Fibroblast of peridontal ligament (primary cell): ENCODE measurements around the gene FBXL17.
"Not testable (repeated sequence)": the region's sequence is repeated elsewhere in the genome, so short reads cannot be mapped to it uniquely, and the experiment has no call there.

Experiments
- DNase-seq: peaks from one replicate; pipeline ENCODE4 v3.0.0-alpha.2; 2010; ENCODE audit errors: extremely low read depth

FBXL17 gene

DNA sequence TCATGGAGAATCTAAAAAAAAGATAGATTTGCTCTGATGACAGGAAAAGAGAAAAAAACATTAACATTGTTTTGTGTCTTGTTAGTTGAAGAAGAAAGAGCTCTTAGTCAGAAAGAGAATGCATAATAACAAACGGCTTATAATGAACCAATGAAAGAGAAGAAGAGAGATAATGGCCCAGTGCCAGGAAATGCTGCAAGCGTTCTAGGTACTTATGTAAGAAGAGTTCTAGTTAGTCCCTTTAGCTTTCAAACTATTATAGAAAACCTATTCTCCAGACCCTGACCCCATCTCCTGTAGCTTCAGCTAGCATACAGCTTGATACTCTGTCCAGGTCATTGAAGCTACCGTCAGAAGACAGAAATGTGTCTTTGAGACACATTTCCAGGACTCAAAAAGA lies 70.2 kb downstream of the FBXL17 start:
- DNase-seq, result no peak

DNA sequence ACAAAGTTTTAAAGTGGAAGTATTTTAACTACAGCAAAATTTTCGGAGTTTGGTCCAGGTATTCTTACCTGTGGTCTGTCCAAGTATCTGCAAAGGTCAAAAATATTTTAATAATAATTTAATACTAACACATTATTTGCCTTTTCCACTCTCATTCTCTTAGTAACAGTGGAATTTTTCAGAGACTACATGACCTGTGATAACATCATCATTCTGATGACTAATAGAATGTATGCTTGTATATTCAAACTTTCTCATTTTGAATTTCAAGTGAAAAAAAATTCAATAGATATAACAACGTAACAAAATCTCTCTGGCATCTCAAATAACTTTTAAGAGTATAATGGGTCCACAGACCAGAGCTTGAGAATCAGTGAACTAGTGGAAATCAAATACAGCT lies 78.3 kb downstream of the FBXL17 start:
- no peak for DNase-seq

GRCh38 chr5:108303086-108303485 lies 78.8 kb downstream of the FBXL17 start:
- DNase-seq, result no peak

DNA sequence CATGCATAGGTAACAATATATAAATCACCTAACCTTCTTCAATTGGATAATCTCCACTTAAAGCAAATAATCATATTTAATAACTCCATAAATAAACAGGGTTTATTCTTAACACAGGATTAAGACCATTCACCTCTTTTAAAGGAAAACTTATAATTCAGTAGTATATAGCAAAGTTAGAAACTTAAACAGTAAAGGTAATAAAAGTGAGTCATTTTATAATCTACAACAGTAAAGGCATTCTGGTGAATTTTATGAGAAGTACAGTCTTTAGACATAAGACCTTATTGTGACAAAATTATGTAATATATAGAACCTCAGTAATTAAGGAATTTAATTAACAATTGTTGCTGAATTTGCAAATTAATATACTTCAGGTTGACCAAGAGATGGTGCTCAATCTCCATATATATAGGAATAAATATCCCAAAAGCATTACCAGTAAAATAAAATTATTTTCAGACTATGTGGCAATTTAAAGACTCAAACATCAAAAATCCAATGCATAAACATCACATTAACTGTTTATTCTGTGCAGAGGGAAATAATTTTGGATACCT lies 84.8 kb downstream of the FBXL17 start:
- DNase-seq, result no peak

DNA sequence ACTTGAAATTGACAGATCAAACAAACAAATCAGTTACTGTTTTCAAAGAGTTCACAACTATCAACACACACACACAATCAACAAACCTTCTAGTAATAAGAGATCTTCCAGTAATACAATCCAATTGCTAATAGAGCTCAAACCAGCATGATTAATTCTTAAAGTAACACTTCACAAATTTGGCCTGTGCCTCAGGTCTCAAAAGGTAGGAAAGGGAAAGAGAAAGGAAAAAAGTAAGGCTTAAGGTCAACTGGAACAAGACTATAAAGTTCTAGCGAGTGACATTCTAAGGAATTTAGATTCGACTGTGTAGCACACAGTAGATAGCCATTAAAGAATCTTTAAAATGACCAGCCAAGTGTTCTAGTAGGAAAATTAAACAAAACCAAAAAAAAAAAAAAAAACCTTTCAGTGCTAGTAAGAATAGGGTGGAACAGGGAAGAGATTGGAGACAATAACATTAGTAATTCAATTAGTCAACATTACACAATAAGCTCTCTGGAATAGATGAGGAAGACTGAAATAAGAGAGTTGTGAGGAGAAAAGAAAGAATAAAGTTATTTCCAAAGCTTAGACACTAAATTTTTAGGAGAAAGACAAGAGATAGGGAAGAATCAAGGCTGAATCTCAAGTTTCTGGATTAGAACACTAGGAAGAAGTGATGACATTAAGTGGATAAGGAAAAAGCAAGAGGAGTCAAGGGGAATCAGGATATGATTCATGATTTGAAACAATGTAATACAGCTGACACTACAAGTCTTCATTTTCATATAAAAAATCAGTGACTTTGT lies 86.1 kb downstream of the FBXL17 start:
- DNase-seq, result peak; percentile 29

DNA sequence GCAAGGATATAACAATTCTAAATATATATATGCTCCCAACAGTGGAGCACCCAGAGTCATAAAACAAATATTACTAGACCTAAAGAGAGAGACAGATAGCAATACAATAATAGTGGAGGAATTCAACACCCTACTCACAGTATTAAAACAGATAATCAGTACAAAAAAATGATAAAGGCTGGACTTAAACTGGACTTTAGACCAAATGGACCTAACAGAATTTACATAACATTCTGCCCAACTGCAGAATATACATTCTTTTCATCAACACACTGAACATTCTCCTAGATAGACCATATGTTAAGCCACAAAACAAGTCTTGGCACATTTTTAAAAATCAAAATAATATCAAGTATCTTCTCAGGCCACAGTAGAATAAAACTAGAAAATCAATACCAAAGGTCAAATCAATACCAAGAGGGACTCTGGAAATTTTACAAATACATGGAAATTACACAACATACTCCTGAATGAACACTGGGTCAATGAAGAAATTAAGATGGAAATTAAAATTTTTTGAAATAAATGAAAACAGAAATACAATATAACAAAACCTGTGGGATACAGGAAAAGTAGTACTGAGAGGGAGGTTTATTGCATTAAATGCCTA lies 100.8 kb downstream of the FBXL17 start:
- DNase-seq, result no peak

- DNase-seq, result no peak
Measured at GRCh38 chr5:108280248-108280647, 101.7 kb downstream of the FBXL17 start.

DNA sequence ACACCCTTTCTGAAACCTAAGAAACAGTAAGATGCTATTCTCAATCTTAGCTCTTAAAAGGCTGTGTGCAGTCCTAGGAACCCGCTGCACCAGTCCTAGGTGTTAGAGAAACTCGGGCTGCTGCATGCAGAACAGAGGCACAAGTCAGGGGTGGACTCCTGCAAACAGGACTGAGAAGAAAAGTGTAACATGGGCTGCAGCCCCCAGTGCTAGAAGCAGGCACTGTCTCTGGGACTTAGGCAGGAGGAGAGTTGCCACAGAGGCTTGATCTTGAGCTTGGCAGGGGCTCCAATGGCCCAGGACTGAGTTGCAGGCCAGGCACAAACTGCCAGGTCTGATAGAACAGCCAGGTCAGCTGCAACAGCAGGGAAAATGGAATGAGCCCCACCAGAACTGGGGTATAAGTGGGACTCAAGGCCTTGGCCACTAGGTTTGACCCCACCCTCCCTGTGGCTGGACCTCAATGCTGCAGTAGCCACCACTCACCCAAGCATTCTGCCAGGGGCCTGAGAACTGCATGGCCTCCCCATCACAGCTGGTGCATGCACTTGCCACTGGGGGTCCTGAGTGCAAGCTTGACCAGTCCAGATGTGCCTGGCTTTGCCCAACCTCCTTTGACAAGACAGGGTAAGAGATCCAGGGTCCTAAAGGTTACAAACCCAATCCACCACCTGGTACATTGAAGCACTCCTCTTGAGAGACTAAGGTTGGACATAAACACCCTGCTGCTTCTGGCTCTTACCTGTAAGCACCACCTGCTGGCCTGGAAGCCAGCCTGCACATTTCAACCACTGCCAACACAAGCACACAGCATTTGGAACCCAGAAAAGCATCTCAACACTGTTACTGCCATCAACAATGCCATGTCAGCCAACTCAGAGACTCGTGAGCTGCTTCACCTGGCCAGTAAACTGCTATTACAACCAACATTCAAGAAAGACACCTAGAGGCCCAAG lies 103.3 kb downstream of the FBXL17 start:
- no peak for DNase-seq

GRCh38 chr5:108276187-108277050 lies 105.5 kb downstream of the FBXL17 start:
- no peak for DNase-seq

- not testable (repeated sequence) for DNase-seq
Measured at GRCh38 chr5:108274080-108274479, 107.8 kb downstream of the FBXL17 start.

DNA sequence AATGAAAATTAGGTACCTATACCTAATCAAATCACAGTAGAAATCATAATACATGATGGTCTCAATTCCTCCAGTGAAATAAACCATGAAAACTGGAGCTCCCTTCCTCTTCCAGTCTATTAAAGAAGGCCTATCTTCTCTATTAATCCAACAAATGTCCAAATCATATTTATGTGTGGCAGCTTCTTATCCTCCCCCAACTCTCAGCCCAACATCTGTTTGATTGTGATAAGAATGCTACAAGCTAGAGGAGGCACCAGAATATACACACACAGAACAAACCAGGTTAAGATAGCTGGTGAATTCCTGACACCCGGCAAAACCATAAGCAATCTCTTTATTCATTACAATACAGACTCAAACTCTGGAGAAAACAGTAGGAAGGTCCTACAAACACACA lies 110.8 kb downstream of the FBXL17 start:
- no peak for DNase-seq

- peak; percentile 11 for DNase-seq
Measured at GRCh38 chr5:108266242-108266641, 115.7 kb downstream of the FBXL17 start.

DNA sequence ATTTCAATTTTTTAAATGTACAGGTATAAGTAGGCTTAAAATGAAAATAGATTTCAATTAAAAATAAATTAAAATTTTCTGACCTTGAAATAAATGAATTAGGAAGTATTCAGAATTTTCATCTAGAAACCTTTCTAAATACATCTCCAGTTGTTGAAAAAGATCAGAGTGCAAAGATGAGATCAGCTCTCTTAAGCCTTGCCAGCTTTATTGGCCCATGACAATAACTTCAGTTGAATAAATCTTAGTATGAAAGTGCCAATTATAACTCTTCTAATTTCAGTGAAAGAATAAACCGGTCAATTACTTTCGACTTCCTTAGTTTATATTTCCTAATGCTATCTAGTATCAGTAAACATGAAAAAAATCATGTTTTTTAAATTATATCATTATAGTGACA lies 117.4 kb downstream of the FBXL17 start:
- DNase-seq, result no peak

DNA sequence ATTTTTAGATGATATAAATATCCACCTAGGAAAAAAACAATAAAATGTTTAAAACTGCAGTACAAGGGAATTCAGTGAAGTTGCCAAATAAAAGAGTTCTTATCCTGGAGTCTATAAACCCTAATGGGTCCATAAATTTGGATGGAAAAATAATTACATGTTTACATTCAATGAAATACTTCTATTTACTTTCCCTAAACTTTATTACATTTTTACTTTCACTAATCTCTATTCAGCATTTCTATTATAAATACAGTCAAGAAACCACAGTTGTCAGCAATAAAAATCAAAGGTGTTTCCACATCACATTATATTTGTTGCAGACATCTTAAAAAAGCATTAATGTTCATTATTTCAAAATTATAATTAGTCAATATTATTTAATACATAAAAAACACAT lies 118.6 kb downstream of the FBXL17 start:
- no peak for DNase-seq

GRCh38 chr5:108260858-108261170 lies 121.1 kb downstream of the FBXL17 start:
- DNase-seq, result no peak

- DNase-seq, result peak; percentile 92
Measured at GRCh38 chr5:108260117-108260857, 121.6 kb downstream of the FBXL17 start.

- DNase-seq, result peak; percentile 64
Measured at GRCh38 chr5:108259306-108259705, 122.6 kb downstream of the FBXL17 start.

DNA sequence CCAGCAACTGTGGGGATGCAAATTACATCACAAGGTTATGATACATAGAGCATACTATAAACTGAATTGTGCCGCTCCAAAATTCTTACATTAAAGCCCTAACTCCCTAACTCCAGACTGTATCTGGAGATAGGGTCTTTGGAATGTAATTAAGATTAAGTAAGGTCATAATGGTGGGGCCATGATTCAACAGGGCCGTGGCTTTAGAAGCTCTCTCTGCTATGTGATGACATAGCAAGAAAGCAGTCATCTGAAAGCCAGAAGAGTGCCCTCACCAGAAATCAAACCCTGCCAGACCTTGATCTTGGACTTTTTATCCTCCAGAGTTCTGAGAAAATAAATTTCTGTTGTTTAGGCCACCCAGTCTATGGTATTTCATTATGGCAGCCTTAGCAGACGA lies 123.9 kb downstream of the FBXL17 start:
- DNase-seq, result peak; percentile 24

- no peak for DNase-seq
Measured at GRCh38 chr5:108255468-108255867, 126.4 kb downstream of the FBXL17 start.

DNA sequence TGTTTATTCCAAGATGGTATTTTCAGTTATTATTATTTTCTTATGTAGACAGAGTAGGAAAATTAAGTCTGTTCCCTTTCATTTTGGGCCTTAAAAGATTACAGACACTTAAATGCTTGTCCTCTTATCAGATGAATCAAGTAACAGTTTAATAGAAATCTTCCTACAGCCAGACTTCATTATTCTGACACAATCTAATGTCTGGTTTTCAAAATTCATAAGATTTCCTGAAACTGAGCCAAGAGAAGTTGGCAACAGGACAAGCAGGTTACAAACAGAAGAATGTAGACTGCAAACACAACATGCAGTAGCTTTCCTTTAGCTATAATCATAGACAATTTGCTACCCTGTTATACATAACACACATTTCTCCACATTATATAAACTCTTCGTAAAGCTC lies 130.5 kb downstream of the FBXL17 start:
- no peak for DNase-seq
